Prostate gland (tissue), 2 donors: Measurements from ENCODE around the gene UBR3. TPM values are rescaled to one million over a fixed set of nuclear protein-coding genes. Genes with fewer than 3 reads are reported as not detected.
"Not testable (repeated sequence)": the region's sequence is repeated elsewhere in the genome, so short reads cannot be mapped to it uniquely, and the experiment has no call there.

Experiments used
- DNase-seq: peaks from one replicate; pipeline ENCODE4 v3.0.0-alpha.2; 2019; ENCODE audit warnings: low spot score
- H3K27ac ChIP-seq, 2 donors: fragments of 200-600 bp; sonication (generic); 2 replicates each; pipeline ENCODE4 v1.5.1; 2017 to 2019
- H3K27me3 ChIP-seq: fragments of 200-600 bp; sonication (generic); replicated peaks from 2 replicates; pipeline ENCODE4 v1.5.1; 2019; ENCODE audit not compliant: insufficient read depth
- H3K36me3 ChIP-seq, 2 donors: fragments of 200-600 bp; sonication (generic); 1 replicate in 1 of 2; 2 replicates in 1 of 2; pipeline versions ENCODE4 v1.5.1 to v1.8.1; 2017 to 2019
- H3K4me1 ChIP-seq: fragments of 200-600 bp; sonication (generic); replicated peaks from 2 replicates; pipeline ENCODE4 v1.5.1; 2019
- H3K4me3 ChIP-seq, 2 donors: fragments of 200-600 bp; sonication (generic); 2 replicates each; pipeline ENCODE4 v1.5.1; 2017 to 2019
- H3K9me3 ChIP-seq: fragments of 200-600 bp; sonication (generic); 2 replicates; pipeline ENCODE4 v1.5.1; 2017
- CTCF ChIP-seq, 4 experiments: fragments of 200-600 bp in 2 of 4; fragments of 450-650 bp in 2 of 4; sonication (generic) in 2 of 4; IDR thresholded peaks; 1 replicate in 3 of 4; 2 replicates in 1 of 4; pipeline ENCODE4 v1.5.1; 2016 to 2019; ENCODE audit warnings: antibody characterized with exemption in 4 of 4, mild to moderate bottlenecking in 2 of 4, moderate library complexity in 2 of 4
- POLR2A ChIP-seq: fragments of 450-650 bp; IDR thresholded peaks from one replicate; pipeline ENCODE4 v1.6.1; 2016; ENCODE audit warnings: antibody characterized with exemption, mild to moderate bottlenecking
- POLR2AphosphoS5 ChIP-seq: sonication (generic); formaldehyde crosslinking; IDR thresholded peaks from one replicate; pipeline ENCODE4 v1.6.1; 2017; ENCODE audit warnings: antibody characterized with exemption
- WGBS: methylation state at CpG from one replicate; pipeline ENCODE4 v1.1.5; 2018; 5-methylcytosine and 5-hydroxymethylcytosine counted together
- intact Hi-C: fragments of 100-400 bp; cut with DNase I; formaldehyde crosslinking; loops from one replicate; pipeline ENCODE4 v1.14.2; 2022
- total RNA-seq, 2 donors: library from RNA; depleted of rRNA; stranded (reverse); fragments of >200 nt; gene quantifications; one replicate each; pipeline ENCODE4 v1.1.0, GENCODE V29; 2016

Gene UBR3
- total RNA-seq, 2 donors from 2014 or later: 41.1 to 89.9 TPM

GRCh38 chr2:169862816-169863215 lies 35.6 kb downstream of the UBR3 start:
- no peaks in the 10 kb centered on the region for H3K4me1 ChIP-seq
- intact Hi-C loops: no loop called here
- no peaks in the 10 kb centered on the region for H3K9me3 ChIP-seq
- no peak overlapping the region for H3K27ac ChIP-seq
- whole genome bisulfite sequencing: 92% methylated on average over 2 of the region's 2 CpGs
- DNase-seq: no peak
- H3K27me3 ChIP-seq: no peaks in the 10 kb centered on the region
- H3K36me3 ChIP-seq: no peaks in the 10 kb centered on the region
- H3K4me3 ChIP-seq: no peak overlapping the region
- TF ChIP-seq CTCF (IDR thresholded peaks at IDR 0.05): no peak
- TF ChIP-seq POLR2AphosphoS5: no peak
- TF ChIP-seq POLR2A: no peak

GRCh38 chr2:169865492-169865891 lies 38.2 kb downstream of the UBR3 start:
- H3K4me1 ChIP-seq: no peaks in the 10 kb centered on the region
- no peak overlapping the region for H3K4me3 ChIP-seq
- no peaks in the 10 kb centered on the region for H3K9me3 ChIP-seq
- intact Hi-C loops: no loop called here
- no peak overlapping the region for H3K27ac ChIP-seq
- no peak for TF ChIP-seq POLR2AphosphoS5
- TF ChIP-seq POLR2A: no peak
- TF ChIP-seq CTCF (IDR thresholded peaks at IDR 0.05): no peak
- 56% methylated on average over 2 of the region's 2 CpGs for WGBS
- H3K36me3 ChIP-seq: no peaks in the 10 kb centered on the region
- H3K27me3 ChIP-seq: no peaks in the 10 kb centered on the region
- DNase-seq: no peak

- intact Hi-C loops, DNase-seq, H3K4me3 ChIP-seq: not testable (repeated sequence)
These were observed 39.0 kb downstream of the UBR3 start for GRCh38 chr2:169866230-169866629.

GRCh38 chr2:169867579-169867978 lies 40.3 kb downstream of the UBR3 start:
- intact Hi-C loops: no loop called here
- Histone ChIP-seq H3K36me3 (no peaks in the 10 kb centered on the region), H3K27ac (no peak overlapping the region), H3K27me3 (no peaks in the 10 kb centered on the region), H3K4me1 (no peaks in the 10 kb centered on the region), H3K9me3 (no peaks in the 10 kb centered on the region), H3K4me3 (no peak overlapping the region)
- TF ChIP-seq CTCF (IDR thresholded peaks at IDR 0.05): no peak
- no peak for TF ChIP-seq POLR2AphosphoS5
- no peak for TF ChIP-seq POLR2A
- WGBS: 80% methylated on average over 3 of the region's 3 CpGs
- DNase-seq: no peak

More at GRCh38 chr2:169866230-169866629, 39.0 kb downstream of the UBR3 start:
- H3K9me3 ChIP-seq, H3K27ac ChIP-seq, H3K27me3 ChIP-seq, H3K36me3 ChIP-seq, H3K4me1 ChIP-seq: not testable (repeated sequence)
- 96% methylated on average over 6 of the region's 6 CpGs for WGBS

GRCh38 chr2:169868951-169869350 lies 41.7 kb downstream of the UBR3 start:
- intact Hi-C loops: no loop called here
- TF ChIP-seq CTCF (IDR thresholded peaks at IDR 0.05): no peak
- no peak for TF ChIP-seq POLR2A
- no peak for TF ChIP-seq POLR2AphosphoS5
- H3K9me3 ChIP-seq: no peaks in the 10 kb centered on the region
- WGBS: 85% methylated on average over 7 of the region's 7 CpGs
- no peak overlapping the region for H3K27ac ChIP-seq
- H3K27me3 ChIP-seq: no peaks in the 10 kb centered on the region
- no peaks in the 10 kb centered on the region for H3K4me1 ChIP-seq
- no peak for DNase-seq
- H3K4me3 ChIP-seq: no peak overlapping the region
- H3K36me3 ChIP-seq: no peaks in the 10 kb centered on the region

GRCh38 chr2:169871369-169871768 lies 44.1 kb downstream of the UBR3 start:
- H3K27ac ChIP-seq, H3K27me3 ChIP-seq, H3K4me3 ChIP-seq, H3K9me3 ChIP-seq, H3K36me3 ChIP-seq, DNase-seq, intact Hi-C loops, H3K4me1 ChIP-seq: not testable (repeated sequence)
- WGBS: 92% methylated on average over 9 of the region's 9 CpGs
